CD14-positive monocyte (primary cell): Measurements from ENCODE around the gene CC2D2A. TPM values are rescaled to one million over a fixed set of nuclear protein-coding genes. Genes with fewer than 3 reads are reported as not detected.

ENCODE experiments used
- DNase-seq, 3 donors: peaks; one replicate each; pipeline ENCODE4 v3.0.0-alpha.2; 2011 to 2022
- H2AFZ ChIP-seq: 2 replicates; pipeline ENCODE4 v1.6.0; 2012; ENCODE audit warnings: mild to moderate bottlenecking, low read depth, low read length, inconsistent platforms; ENCODE audit not compliant: insufficient read depth, poor library complexity, severe bottlenecking
- H3K27ac ChIP-seq, 2 donors: 1 replicate in 1 of 2; 2 replicates in 1 of 2; pipeline ENCODE4 v1.5.1; 2012 to 2013; ENCODE audit warnings: low read length in 2 of 2, control low read depth in 1 of 2, inconsistent platforms in 1 of 2, low read depth in 1 of 2, mild to moderate bottlenecking in 1 of 2
- H3K27me3 ChIP-seq, 2 donors: one replicate each; pipeline versions ENCODE4 v1.6.0 to v1.6.1; 2011 to 2013; ENCODE audit warnings: low read length in 2 of 2; ENCODE audit not compliant: control insufficient read depth in 2 of 2, insufficient read depth in 2 of 2
- H3K36me3 ChIP-seq, 2 donors: replicated peaks in 1 of 2; 1 replicate in 1 of 2; 2 replicates in 1 of 2; pipeline versions ENCODE4 v1.5.1 to v1.6.1; 2012 to 2013; ENCODE audit warnings: low read length in 2 of 2, control low read depth in 1 of 2, inconsistent platforms in 1 of 2, mild to moderate bottlenecking in 1 of 2; ENCODE audit not compliant: insufficient read depth in 2 of 2, control insufficient read depth in 1 of 2
- H3K4me1 ChIP-seq, 2 donors: 1 replicate in 1 of 2; 2 replicates in 1 of 2; pipeline versions ENCODE4 v1.5.1 to v1.6.1; 2012 to 2013; ENCODE audit warnings: low read length in 2 of 2, control low read depth in 1 of 2, inconsistent platforms in 1 of 2, mild to moderate bottlenecking in 1 of 2, moderate library complexity in 1 of 2; ENCODE audit not compliant: insufficient read depth in 2 of 2, control insufficient read depth in 1 of 2
- H3K4me2 ChIP-seq: replicated peaks from 2 replicates; pipeline ENCODE3; 2012; ENCODE audit warnings: low read length, moderate library complexity, mild to moderate bottlenecking; ENCODE audit not compliant: poor library complexity, severe bottlenecking; ENCODE audit errors: extremely low read depth
- H3K4me3 ChIP-seq, 3 experiments: fragments of 200-600 bp in 1 of 3; sonication (generic) in 1 of 3; replicated peaks in 1 of 3; 1 replicate in 2 of 3; 2 replicates in 1 of 3; pipeline ENCODE4 v1.5.1; 2011 to 2013; ENCODE audit warnings: low read length in 3 of 3, mild to moderate bottlenecking in 3 of 3, control low read depth in 2 of 3, low read depth in 2 of 3, inconsistent platforms in 1 of 3, moderate library complexity in 1 of 3
- H3K79me2 ChIP-seq: 2 replicates; pipeline ENCODE4 v1.6.0; 2012; ENCODE audit warnings: mild to moderate bottlenecking, control low read depth, inconsistent platforms, low read length, moderate library complexity; ENCODE audit not compliant: insufficient read depth
- H3K9ac ChIP-seq: 2 replicates; pipeline ENCODE4 v1.6.0; 2017; ENCODE audit warnings: low read length, mild to moderate bottlenecking; ENCODE audit not compliant: insufficient read depth, poor library complexity, severe bottlenecking
- H3K9me3 ChIP-seq, 2 donors: replicated peaks in 1 of 2; 1 replicate in 1 of 2; 2 replicates in 1 of 2; pipeline versions ENCODE4 v1.5.1 to v1.6.1; 2012 to 2013; ENCODE audit warnings: low read length in 2 of 2, control low read depth in 1 of 2; ENCODE audit not compliant: control insufficient read depth in 1 of 2, insufficient read depth in 1 of 2
- H4K20me1 ChIP-seq: 2 replicates; pipeline ENCODE4 v1.6.0; 2012; ENCODE audit warnings: mild to moderate bottlenecking, low read length, control low read depth, moderate library complexity; ENCODE audit not compliant: insufficient read depth
- H3K27ac Mint-ChIP-seq, 7 donors: one replicate each; pipeline ENCODE4 v1.8.0; 2020; ENCODE audit warnings: mild to moderate bottlenecking in 7 of 7, mixed read lengths in 7 of 7, moderate library complexity in 6 of 7, inconsistent platforms in 2 of 7
- H3K27me3 Mint-ChIP-seq, 3 donors: one replicate each; pipeline ENCODE4 v1.8.0; 2021 to 2022; ENCODE audit warnings: low read depth in 3 of 3, mild to moderate bottlenecking in 3 of 3, mixed read lengths in 3 of 3, moderate library complexity in 3 of 3, inconsistent platforms in 1 of 3
- H3K36me3 Mint-ChIP-seq, 2 donors: one replicate each; pipeline ENCODE4 v1.8.0; 2020; ENCODE audit warnings: mixed read lengths in 2 of 2, inconsistent platforms in 1 of 2, mild to moderate bottlenecking in 1 of 2
- H3K4me1 Mint-ChIP-seq: one replicate; pipeline ENCODE4 v1.8.0; 2020; ENCODE audit warnings: mild to moderate bottlenecking, mixed read lengths
- H3K4me3 Mint-ChIP-seq, 2 donors: one replicate each; pipeline ENCODE4 v1.8.0; 2020; ENCODE audit warnings: mild to moderate bottlenecking in 2 of 2, mixed read lengths in 2 of 2, moderate library complexity in 1 of 2
- H3K9me3 Mint-ChIP-seq, 7 donors: one replicate each; pipeline ENCODE4 v1.8.0; 2020 to 2022; ENCODE audit warnings: mixed read lengths in 7 of 7, mild to moderate bottlenecking in 6 of 7, moderate library complexity in 6 of 7, inconsistent platforms in 2 of 7
- CTCF ChIP-seq: fragments of 200-600 bp; IDR thresholded peaks from one replicate; pipeline ENCODE4 v1.8.0; 2022; ENCODE audit warnings: antibody characterized with exemption, mild to moderate bottlenecking
- WGBS: methylation state at CpG from one replicate; pipeline ENCODE4 v1.1.5; 2013; ENCODE audit warnings: missing lambda C conversion rate; ENCODE audit not compliant: insufficient coverage; 5-methylcytosine and 5-hydroxymethylcytosine counted together
- intact Hi-C, 2 donors: fragments of 100-400 bp; cut with micrococcal nuclease; formaldehyde crosslinking; loops; one replicate each; pipeline versions ENCODE4 v1.15.0 to v1.15.1; 2023
- polyA plus RNA-seq, 3 donors: library from polyadenylated mRNA; depleted of rRNA in 1 of 3; unstranded in 2 of 3; stranded (reverse) in 1 of 3; fragments of 300-500 nt in 2 of 3; fragments of >200 nt in 1 of 3; fragmentation: Illumina TruSeq in 2 of 3; gene quantifications; 1 replicate in 2 of 3; 2 replicates in 1 of 3; pipeline ENCODE4 v1.2.3, GENCODE V29; 2012 to 2021

CC2D2A gene
- polyA plus RNA-seq, 3 donors: 1.7 to 2.5 (median 1.9) TPM

- no peaks in the 10 kb centered on the region for H3K27me3 ChIP-seq
- H3K36me3 ChIP-seq: peaks cover 10 to 36% of the 10 kb centered on the region in 2 donors
- no peak overlapping the region for H3K4me2 ChIP-seq
- H3K4me3 Mint-ChIP-seq: no peak overlapping the region
- intact Hi-C loops: no loop called here
- 24% methylated on average over 2 of the region's 3 CpGs for WGBS
- no peak overlapping the region for H3K4me3 ChIP-seq
- H3K27me3 Mint-ChIP-seq: no peaks in the 10 kb centered on the region
- H3K9me3 ChIP-seq: no peaks in the 10 kb centered on the region
- H3K4me1 Mint-ChIP-seq: peaks cover 5% of the 10 kb centered on the region
- H3K27ac ChIP-seq: no peak overlapping the region
- H3K36me3 Mint-ChIP-seq: peaks cover 29 to 42% of the 10 kb centered on the region in 2 donors
- peaks cover 0 to 2% (median 0%) of the 10 kb centered on the region in 7 donors for H3K9me3 Mint-ChIP-seq
- H2AFZ ChIP-seq: no peak overlapping the region
- no peaks in the 10 kb centered on the region for H4K20me1 ChIP-seq
- DNase-seq: no peak
- no peak for TF ChIP-seq CTCF
- no peak overlapping the region for H3K9ac ChIP-seq
- no peaks in the 10 kb centered on the region for H3K4me1 ChIP-seq
- H3K79me2 ChIP-seq: no peaks in the 10 kb centered on the region
- H3K27ac Mint-ChIP-seq: peak overlapping the region in 1 of 7 donors; percentile 61
These were observed 77.7 kb downstream of the CC2D2A start for GRCh38 chr4:15547392-15547791.

- Mint-ChIP-seq H3K36me3 (peaks cover 29 to 36% of the 10 kb centered on the region in 2 donors), H3K27me3 (no peaks in the 10 kb centered on the region), H3K4me1 (peaks cover 5% of the 10 kb centered on the region), H3K4me3 (no peak overlapping the region), H3K27ac (no peak overlapping the region), H3K9me3 (peaks cover 0 to 3% (median 0%) of the 10 kb centered on the region in 7 donors)
- no peaks in the 10 kb centered on the region for H4K20me1 ChIP-seq
- TF ChIP-seq CTCF: no peak
- H3K36me3 ChIP-seq: peaks cover 8 to 19% of the 10 kb centered on the region in 2 donors
- no peak overlapping the region for H2AFZ ChIP-seq
- H3K9me3 ChIP-seq: no peaks in the 10 kb centered on the region
- H3K27me3 ChIP-seq: no peaks in the 10 kb centered on the region
- WGBS: 100% methylated on average over 1 of the region's 3 CpGs
- H3K79me2 ChIP-seq: no peaks in the 10 kb centered on the region
- no peak overlapping the region for H3K4me3 ChIP-seq
- intact Hi-C loops: no loop called here
- no peaks in the 10 kb centered on the region for H3K4me1 ChIP-seq
- no peak overlapping the region for H3K9ac ChIP-seq
- no peak for DNase-seq
- H3K27ac ChIP-seq: no peak overlapping the region
- no peak overlapping the region for H3K4me2 ChIP-seq
These were observed 80.8 kb downstream of the CC2D2A start for GRCh38 chr4:15550491-15550890.
